ENCODE measurements around the gene DCAF17. TPM values are rescaled to one million over a fixed set of nuclear protein-coding genes. Genes with fewer than 3 reads are reported as not detected.

DCAF17 gene
- total RNA-seq, 2 experiments from 2014 or later: 13.0 to 14.3 TPM

DNA sequence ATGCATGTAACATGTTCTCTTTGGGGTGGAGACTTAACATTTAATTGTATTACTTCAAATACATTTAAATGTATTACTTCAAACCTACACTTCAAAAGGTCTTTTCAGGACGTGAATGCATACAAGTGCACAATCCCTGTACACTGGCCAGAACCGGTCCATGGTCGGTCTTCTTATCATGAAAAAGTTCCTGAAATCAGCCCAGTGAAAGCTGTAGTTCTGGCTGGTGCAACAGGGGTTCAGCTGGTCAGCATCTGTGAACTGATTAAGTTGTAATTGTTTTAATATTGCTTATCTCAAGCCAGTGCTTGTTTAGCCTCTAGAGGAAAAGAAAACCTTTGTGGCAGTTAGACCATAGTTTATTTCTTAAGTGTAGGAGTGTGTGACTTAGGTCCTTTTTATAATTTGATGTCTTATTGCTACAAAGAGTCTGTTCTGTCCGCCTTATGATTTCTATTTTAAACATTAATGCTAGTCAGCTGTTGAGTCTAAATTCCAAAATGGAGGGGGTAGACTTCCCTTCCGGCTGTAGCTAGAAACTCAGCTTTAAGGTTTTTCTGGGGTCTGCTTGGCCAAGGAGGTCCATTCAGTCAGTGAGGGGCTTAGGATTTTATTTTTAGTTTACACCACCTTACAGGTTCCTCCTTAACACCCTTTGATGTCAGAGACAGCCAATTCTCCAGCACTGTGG, 87.5 kb downstream of the DCAF17 start:
- Histone ChIP-seq H3K4me1 (ENCODE audit: insufficient read depth, low read length) (peaks cover 23% of the 10 kb centered on the region), H3K4me3 (ENCODE audit: low read length) (peak overlapping the region; percentile 46), H3K27ac (ENCODE audit: low read depth in 1 of 2, low read length in 2 of 2) (no peak overlapping the region), H3K27me3 (ENCODE audit: control insufficient read depth in 1 of 2, insufficient read depth in 2 of 2, low read length in 2 of 2) (peaks cover 21 to 36% of the 10 kb centered on the region in 2 experiments), H3K9me3 (ENCODE audit: control insufficient read depth in 1 of 2, insufficient read depth in 1 of 2, low read length in 2 of 2) (peaks cover 0 to 14% of the 10 kb centered on the region in 2 experiments), H3K36me3 (ENCODE audit: insufficient read depth, low read length) (no peaks in the 10 kb centered on the region)
- no peak for TF ChIP-seq CTCF (IDR thresholded peaks at IDR 0.05)
- no peak for ATAC-seq (ENCODE audit: poor library complexity)
- H3K27ac Mint-ChIP-seq: no peak overlapping the region
- CTCF ChIA-PET: no interaction called here
- intact Hi-C loops (cut with DNase I, micrococcal nuclease): no loop called here
- no peaks in the 10 kb centered on the region for H3K9me3 Mint-ChIP-seq
- H3K36me3 Mint-ChIP-seq (ENCODE audit: low read depth): no peaks in the 10 kb centered on the region
- peaks cover 9% of the 10 kb centered on the region for H3K4me1 Mint-ChIP-seq (ENCODE audit: low read depth)
- H3K27me3 Mint-ChIP-seq: peaks cover 64% of the 10 kb centered on the region
- H3K4me3 Mint-ChIP-seq: peak overlapping the region; percentile 69
- DNase-seq: no peak
- POLR2A ChIA-PET: no interaction called here

GRCh38 chr2:171522052-171522787, 88.2 kb downstream of the DCAF17 start, which contains the start of gene CYBRD1:
Gene CYBRD1 (plus strand): TSS chr2:171522474. CDS start chr2:171522546, 72 bp downstream.
- Mint-ChIP-seq H3K27ac (no peak within 1 kb of the TSS), H3K36me3 (ENCODE audit: low read depth) (no peaks in the 10 kb centered on the region), H3K4me1 (ENCODE audit: low read depth) (peaks cover 9% of the 10 kb centered on the region), H3K4me3 (peak within 1 kb of the TSS; percentile 69), H3K27me3 (peaks cover 62% of the 10 kb centered on the region), H3K9me3 (no peaks in the 10 kb centered on the region)
- H3K27me3 ChIP-seq (ENCODE audit: control insufficient read depth in 1 of 2, insufficient read depth in 2 of 2, low read length in 2 of 2): peaks cover 21 to 36% of the 10 kb centered on the region in 2 experiments
- H3K4me3 ChIP-seq (ENCODE audit: low read length): peak within 1 kb of the TSS; percentile 47
- TF ChIP-seq CTCF (IDR thresholded peaks at IDR 0.05): no peak
- POLR2A ChIA-PET: no interaction called here
- H3K4me1 ChIP-seq (ENCODE audit: insufficient read depth, low read length): peaks cover 23% of the 10 kb centered on the region
- no peak for ATAC-seq (ENCODE audit: poor library complexity)
- H3K27ac ChIP-seq (ENCODE audit: low read depth in 1 of 2, low read length in 2 of 2): no peak within 1 kb of the TSS
- no peaks in the 10 kb centered on the region for H3K36me3 ChIP-seq (ENCODE audit: insufficient read depth, low read length)
- peak in 4 of 14 experiments; percentile 0 to 9 (median 4) for DNase-seq
- intact Hi-C loops (cut with DNase I, micrococcal nuclease): no loop called here
- CTCF ChIA-PET: no interaction called here
- H3K9me3 ChIP-seq (ENCODE audit: control insufficient read depth in 1 of 2, insufficient read depth in 1 of 2, low read length in 2 of 2): peaks cover 0 to 14% of the 10 kb centered on the region in 2 experiments

- no peak for ATAC-seq (ENCODE audit: poor library complexity)
- no peak for TF ChIP-seq CTCF (IDR thresholded peaks at IDR 0.05)
- ChIA-PET POLR2A (no interaction called here), CTCF (no interaction called here)
- no peak overlapping the region for H3K27ac Mint-ChIP-seq
- H3K36me3 Mint-ChIP-seq (ENCODE audit: low read depth): no peaks in the 10 kb centered on the region
- peaks cover 0 to 14% of the 10 kb centered on the region in 2 experiments for H3K9me3 ChIP-seq (ENCODE audit: control insufficient read depth in 1 of 2, insufficient read depth in 1 of 2, low read length in 2 of 2)
- H3K9me3 Mint-ChIP-seq: no peaks in the 10 kb centered on the region
- peaks cover 9% of the 10 kb centered on the region for H3K4me1 Mint-ChIP-seq (ENCODE audit: low read depth)
- peaks cover 67% of the 10 kb centered on the region for H3K27me3 Mint-ChIP-seq
- intact Hi-C loops (cut with DNase I, micrococcal nuclease): no loop called here
- H3K4me1 ChIP-seq (ENCODE audit: insufficient read depth, low read length): peaks cover 23% of the 10 kb centered on the region
- H3K27ac ChIP-seq (ENCODE audit: low read depth in 1 of 2, low read length in 2 of 2): no peak overlapping the region
- DNase-seq: peak in 1 of 14 experiments; percentile 2
- peak overlapping the region; percentile 46 for H3K4me3 ChIP-seq (ENCODE audit: low read length)
- no peaks in the 10 kb centered on the region for H3K36me3 ChIP-seq (ENCODE audit: insufficient read depth, low read length)
- H3K4me3 Mint-ChIP-seq: peak overlapping the region; percentile 67
- peaks cover 25 to 36% of the 10 kb centered on the region in 2 experiments for H3K27me3 ChIP-seq (ENCODE audit: control insufficient read depth in 1 of 2, insufficient read depth in 2 of 2, low read length in 2 of 2)
Observed at GRCh38 chr2:171522788-171523087, 88.7 kb downstream of the DCAF17 start.

Data from CD4-positive, alpha-beta T cell (primary cell).